HG02678 (cell line): ENCODE data around the gene MLLT6.

Experiments used
- ATAC-seq: cut with Tn5 transposase; IDR thresholded peaks from one replicate; pipeline ENCODE4 v1.9.1; 2021; ENCODE audit warnings: mild to moderate bottlenecking, moderate library complexity; ENCODE audit not compliant: unreplicated experiment

The MLLT6 gene

GRCh38 chr17:38741461-38741860 is 36.4 kb downstream of the MLLT6 start:
- no peak for ATAC-seq

DNA sequence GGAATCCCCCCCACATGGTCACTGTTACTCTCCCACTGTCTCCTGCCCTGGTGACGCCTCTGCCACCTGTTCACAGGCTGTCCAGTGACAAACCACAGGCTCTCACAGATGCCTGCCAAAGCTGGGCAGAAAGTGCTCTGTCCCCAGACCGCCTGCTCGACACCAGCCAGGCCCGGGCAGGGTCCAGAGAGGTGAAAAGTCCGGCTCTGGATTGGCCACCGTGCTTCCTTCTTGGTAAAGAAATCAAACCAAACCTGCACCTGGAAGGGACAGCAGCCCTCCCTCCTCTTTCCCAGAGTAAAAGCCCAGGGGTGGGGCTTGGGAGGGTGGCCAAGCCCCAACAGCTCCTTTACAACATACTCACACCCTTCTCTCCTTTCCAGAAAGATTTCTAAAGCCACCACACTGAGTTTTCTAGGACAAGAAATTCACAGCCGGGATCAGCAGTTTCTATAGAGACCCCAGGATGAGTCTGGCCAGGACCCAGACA is 36.9 kb downstream of the MLLT6 start:
- ATAC-seq: no peak

GRCh38 chr17:38742411-38743308 is 37.6 kb downstream of the MLLT6 start:
- ATAC-seq: no peak

DNA sequence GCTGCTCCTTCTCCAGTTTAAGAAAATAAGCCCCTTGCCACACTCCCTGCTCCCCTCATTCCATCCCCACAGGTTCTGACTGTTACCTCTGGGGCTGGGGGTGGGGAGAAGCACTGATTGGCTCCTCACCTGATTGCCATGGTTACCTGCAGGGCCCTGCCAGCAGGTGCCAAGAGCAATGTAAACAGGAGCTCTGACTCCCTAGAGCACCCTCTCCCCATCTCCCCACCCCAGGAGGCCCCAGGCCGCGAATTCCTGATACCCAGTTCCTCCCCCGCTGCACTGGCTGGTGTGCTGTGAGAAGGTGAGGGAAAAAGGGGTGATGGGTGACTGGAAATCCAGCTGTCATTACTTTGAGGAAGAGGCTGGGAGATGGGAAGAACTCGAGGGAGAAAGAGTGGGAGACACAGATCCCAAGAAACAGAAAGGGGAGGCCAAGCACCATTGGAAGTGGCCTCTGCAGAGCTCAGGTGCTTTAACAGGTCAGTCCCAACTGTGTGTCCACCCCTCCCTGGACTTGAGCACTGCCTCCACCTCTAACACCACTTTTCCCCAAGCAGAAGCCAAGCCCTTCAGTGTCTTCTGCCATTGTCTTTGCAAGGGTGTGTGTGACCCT is 38.6 kb downstream of the MLLT6 start:
- no peak for ATAC-seq

GRCh38 chr17:38745545-38745944 is 40.5 kb downstream of the MLLT6 start:
- ATAC-seq: no peak

DNA sequence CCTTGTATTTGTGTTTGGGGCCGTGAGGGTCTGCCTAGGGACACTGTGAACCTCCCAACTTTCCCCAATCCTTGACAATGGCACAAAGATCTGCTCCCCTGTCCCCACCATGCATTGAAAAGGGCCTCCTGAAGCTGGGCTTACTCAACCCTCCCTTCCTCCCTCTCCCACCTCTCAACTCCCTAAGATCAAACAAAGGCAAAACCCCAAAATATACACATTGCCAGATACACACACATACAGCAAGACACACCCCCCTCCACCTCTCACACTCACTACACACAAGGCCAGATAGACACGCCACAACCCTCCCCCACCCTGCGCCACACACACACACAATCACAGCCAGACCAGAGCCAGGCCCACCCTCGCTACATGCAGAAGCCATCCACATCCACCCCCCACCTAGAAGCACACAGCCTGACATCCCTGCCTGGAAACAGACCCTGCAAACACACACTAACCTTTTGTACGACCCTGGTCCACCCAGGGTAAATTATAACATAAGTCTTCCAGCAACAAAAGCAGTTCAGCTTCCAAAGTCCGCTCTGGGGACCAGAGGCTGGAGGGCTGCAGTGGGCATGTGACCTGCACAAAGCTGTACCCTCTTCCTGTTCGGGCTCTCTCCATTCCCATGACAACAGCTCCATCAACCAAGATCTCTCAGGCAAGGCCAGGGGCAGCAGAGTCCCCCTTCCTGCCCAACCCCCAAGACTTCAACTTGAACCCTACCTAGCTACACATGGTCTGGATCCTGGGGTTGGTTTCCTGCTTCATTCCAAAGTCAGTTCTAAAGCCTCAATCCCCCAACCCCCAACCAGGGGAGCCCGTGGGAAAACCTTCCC is 41.2 kb downstream of the MLLT6 start:
- no peak for ATAC-seq

DNA sequence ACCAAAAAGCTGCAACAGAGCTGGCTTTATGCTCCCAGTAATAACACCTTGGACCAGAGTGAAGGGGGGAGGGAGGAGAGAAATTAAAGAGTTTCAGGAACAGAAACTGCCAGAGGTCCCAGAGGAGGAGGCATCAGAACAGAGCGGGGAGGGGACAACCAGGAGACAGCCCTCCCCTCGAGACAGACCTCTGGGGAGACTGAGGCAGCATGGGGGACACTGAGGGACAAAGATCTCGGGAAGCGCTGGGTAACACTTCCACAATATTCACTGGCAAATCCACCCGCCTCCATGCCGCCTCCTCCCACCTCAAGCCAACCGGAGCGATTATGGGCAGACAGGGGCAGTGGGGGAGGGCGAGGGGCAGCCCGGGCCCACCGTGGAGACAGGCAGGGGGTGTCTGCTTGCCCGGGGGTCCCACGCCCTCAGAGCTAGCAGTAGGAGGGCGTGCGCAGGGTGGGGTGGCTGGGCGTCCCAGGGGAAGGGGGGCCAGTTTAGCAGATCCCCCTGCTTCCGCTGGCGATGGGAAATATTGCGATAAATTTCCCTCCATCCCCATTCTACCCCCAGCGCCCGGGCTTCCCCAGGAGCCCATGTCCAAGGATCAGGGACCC is 41.9 kb downstream of the MLLT6 start:
- no peak for ATAC-seq

- no peak for ATAC-seq
Observed at GRCh38 chr17:38747463-38748148, 42.5 kb downstream of the MLLT6 start.

DNA sequence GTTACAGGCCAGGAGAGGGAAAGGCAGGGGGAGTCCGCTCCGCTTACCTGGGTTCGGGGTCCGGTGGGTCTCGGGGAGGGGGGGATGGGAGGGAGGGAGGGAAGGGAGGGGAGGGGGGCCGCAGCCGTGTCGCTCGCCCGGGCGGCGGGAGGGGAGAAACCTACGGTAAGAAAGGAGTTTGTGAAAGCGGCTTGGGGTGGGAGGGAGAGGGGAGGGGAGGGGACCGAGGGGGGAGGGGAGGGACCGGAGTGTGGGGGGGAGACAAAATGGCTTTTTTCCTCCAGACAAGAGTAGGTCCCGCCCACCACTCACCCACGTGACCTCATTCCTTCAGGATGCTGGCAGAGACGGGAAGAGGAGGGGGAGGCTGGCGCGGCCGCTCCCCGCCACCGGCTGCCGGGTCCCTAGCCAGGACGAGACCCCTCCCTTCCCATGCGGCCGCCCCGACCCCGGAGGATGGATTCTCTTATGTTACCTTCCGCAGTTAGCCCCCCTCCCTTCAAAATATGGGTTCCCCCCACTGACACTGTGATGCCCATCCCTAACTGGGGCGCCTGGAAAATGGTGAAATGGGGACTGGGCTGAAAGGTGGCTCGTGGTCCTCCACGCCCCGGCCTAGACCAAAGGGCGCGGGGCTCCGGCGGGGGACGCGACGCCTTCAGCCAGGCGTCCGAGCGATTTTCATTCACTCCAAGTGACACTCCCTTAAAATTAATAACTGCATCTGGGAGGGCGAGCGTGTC is 43.2 kb downstream of the MLLT6 start, which contains the start of gene PCGF2:
Gene PCGF2 (minus strand): TSS at position 188 of the 743 bp plus-strand sequence. CDS start 7,934 bp downstream, outside the sequence.
- no peak for ATAC-seq

- ATAC-seq: no peak
Observed at GRCh38 chr17:38748892-38749222, 43.8 kb downstream of the MLLT6 start.

DNA sequence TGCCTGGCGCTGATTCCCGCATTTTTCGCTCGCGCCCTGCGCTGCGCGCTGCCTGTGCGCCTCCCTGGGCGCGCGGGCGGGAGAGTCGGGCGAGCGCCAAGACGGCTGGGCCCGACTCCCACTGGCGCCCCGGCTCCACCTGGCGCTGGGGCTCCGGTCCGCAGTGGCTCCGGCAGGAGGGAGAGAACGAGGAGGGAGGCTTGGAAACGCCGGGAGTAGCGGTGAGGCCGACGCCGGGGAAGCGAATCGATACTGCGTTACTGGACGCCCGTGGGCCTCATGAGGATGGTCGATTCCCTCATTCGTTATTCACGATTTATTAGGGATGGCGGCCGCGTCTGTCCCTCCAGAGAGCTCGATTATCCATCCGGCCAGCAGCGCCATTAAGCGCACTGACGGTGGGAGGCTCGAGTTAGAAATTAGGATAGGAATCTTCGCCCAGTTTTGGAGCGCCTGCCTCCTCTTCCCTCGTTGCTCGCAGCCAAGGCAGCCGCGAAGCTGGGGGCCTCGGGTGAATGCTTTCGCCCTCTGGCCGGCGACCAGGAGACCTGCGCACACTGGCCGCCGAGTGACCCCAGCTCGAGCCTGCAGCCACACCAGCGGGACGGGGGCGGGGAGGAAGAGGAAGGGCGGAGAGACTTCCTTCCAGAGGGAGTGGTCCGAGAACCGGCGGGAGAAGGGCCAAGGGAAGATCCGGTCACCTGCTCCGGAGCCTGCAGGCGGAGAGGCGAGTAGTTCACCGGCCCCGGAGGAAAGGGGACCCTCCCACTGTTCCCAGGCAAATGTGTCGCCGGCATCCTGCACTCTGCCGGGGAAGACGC is 44.4 kb downstream of the MLLT6 start:
- ATAC-seq: no peak

GRCh38 chr17:38750044-38750311 is 44.9 kb downstream of the MLLT6 start:
- no peak for ATAC-seq

- no peak for ATAC-seq
Observed at GRCh38 chr17:38750312-38751121, 45.4 kb downstream of the MLLT6 start.

DNA sequence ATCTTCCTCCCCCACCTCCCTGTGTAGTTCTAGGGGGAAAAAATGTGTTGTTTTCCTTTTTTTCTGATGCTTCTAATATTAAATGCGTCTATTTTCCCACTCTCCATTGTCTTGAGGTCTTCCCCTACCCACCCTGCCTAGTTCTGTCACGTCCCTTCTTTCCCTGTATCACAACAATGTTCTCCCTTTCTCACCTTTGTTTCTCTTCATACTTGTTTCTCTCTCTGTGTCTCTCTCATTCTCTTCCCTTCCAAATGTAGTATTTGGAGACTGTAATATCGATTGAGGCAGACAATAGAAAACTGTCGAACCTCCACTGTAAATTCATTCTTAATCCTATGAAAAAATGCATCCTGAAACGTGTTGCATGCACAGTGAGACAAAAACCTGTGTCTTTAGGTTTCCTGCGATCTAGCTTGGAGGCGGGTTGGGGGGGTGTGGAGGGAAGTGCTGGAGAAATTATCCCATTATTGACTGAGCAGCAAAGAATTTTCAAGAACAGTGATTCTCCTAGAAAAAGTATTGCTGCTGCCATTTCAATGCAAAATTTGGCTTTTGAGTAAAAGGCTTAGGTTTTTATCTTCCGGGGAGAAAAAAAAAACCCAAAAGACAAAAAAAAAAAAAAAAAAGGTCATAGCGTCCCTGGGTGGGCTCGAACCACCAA is 46.2 kb downstream of the MLLT6 start:
- no peak for ATAC-seq

DNA sequence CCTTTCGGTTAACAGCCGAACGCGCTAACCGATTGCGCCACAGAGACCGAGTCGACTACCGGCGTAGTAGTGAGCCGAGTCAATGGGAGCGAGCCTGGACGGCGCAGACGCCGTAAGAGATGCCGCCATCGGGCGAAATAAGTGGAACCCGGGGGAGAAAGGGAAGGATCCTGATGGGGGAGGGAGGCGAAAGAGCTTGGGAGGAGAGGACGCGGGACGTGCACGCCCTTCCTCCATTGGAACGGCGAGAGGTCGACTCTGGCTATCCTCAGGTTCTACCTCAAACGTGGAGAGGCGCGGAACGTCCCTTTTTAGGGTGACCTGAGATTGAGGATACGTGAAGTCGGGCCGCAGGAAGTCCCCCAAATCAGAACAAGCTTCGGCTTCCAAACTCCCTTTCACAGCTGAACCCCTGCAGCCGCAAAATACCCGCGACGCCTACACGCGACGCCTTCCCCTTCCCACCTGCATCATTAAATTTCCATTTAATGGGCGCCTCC is 46.8 kb downstream of the MLLT6 start:
- ATAC-seq: no peak

- ATAC-seq: peak; percentile 91
Observed at GRCh38 chr17:38752308-38753070, 47.4 kb downstream of the MLLT6 start, which contains the start of gene PSMB3. PSMB3 (plus strand) TSS chr17:38752741; CDS start chr17:38752827, 86 bp downstream.
